ENCODE data around the gene ATG13. TPM values are rescaled to one million over a fixed set of nuclear protein-coding genes. Genes with fewer than 3 reads are reported as not detected.
A peak's percentile ranks its signal among the peaks of the same experiment; 100 is the strongest.

Gene ATG13
- total RNA-seq, 6 donors from 2014 or later: 54.9 to 122 (median 64.9) TPM

GRCh38 chr11:46594785-46595184 lies 22.6 kb upstream of the ATG13 start:
- DNase-seq (no peak), ATAC-seq (ENCODE audit: low FRiP score in 2 of 2) (no peak)
- Histone ChIP-seq H3K4me1 (peaks cover 24 to 41% (median 31%) of the 10 kb centered on the region in 4 donors), H3K27ac (peak overlapping the region in 2 of 4 donors; percentile 87 to 91), H3K36me3 (no peaks in the 10 kb centered on the region), H3K9me3 (no peaks in the 10 kb centered on the region), H3K27me3 (no peaks in the 10 kb centered on the region), H3K4me3 (no peak overlapping the region)
- whole genome bisulfite sequencing, 2 donors: 90 to 94% methylated on average over 10 of the region's 10 CpGs
- TF ChIP-seq POLR2AphosphoS5 (IDR thresholded peaks at IDR 0.05) (no peak), POLR2A (IDR thresholded peaks at IDR 0.05) (no peak), CTCF (IDR thresholded peaks at IDR 0.05) (no peak), EP300 (IDR thresholded peaks at IDR 0.05) (no peak)

GRCh38 chr11:46597155-46597554 lies 20.2 kb upstream of the ATG13 start:
- Histone ChIP-seq H3K27ac (no peak overlapping the region), H3K4me3 (no peak overlapping the region), H3K4me1 (peaks cover 12 to 18% (median 13%) of the 10 kb centered on the region in 4 donors), H3K27me3 (no peaks in the 10 kb centered on the region), H3K36me3 (no peaks in the 10 kb centered on the region), H3K9me3 (no peaks in the 10 kb centered on the region)
- no peak for DNase-seq
- ATAC-seq (ENCODE audit: low FRiP score in 2 of 2): no peak
- WGBS, 2 donors: 100% methylated on average over 1 of the region's 1 CpG
- TF ChIP-seq POLR2AphosphoS5 (IDR thresholded peaks at IDR 0.05) (no peak), EP300 (IDR thresholded peaks at IDR 0.05) (no peak), CTCF (IDR thresholded peaks at IDR 0.05) (no peak), POLR2A (IDR thresholded peaks at IDR 0.05) (no peak)

- Histone ChIP-seq H3K4me3 (no peak overlapping the region), H3K27me3 (no peaks in the 10 kb centered on the region), H3K4me1 (peaks cover 6 to 12% (median 7%) of the 10 kb centered on the region in 4 donors), H3K9me3 (no peaks in the 10 kb centered on the region), H3K36me3 (no peaks in the 10 kb centered on the region), H3K27ac (no peak overlapping the region)
- ATAC-seq (ENCODE audit: low FRiP score in 2 of 2): no peak
- TF ChIP-seq POLR2A (IDR thresholded peaks at IDR 0.05): no peak
- TF ChIP-seq EP300 (IDR thresholded peaks at IDR 0.05): no peak
- TF ChIP-seq POLR2AphosphoS5 (IDR thresholded peaks at IDR 0.05): no peak
- TF ChIP-seq CTCF (IDR thresholded peaks at IDR 0.05): no peak
- no peak for DNase-seq
- 85 to 89% methylated on average over 6 of the region's 6 CpGs for WGBS, 2 donors
These were observed 19.6 kb upstream of the ATG13 start for GRCh38 chr11:46597609-46598219.

GRCh38 chr11:46599340-46600193 lies 17.8 kb upstream of the ATG13 start:
- ATAC-seq (ENCODE audit: low FRiP score in 2 of 2) (peak in 1 of 2 donors; percentile 73), DNase-seq (no peak)
- no peaks in the 10 kb centered on the region for H3K27me3 ChIP-seq
- no peaks in the 10 kb centered on the region for H3K9me3 ChIP-seq
- H3K36me3 ChIP-seq: peaks cover 0 to 7% (median 3%) of the 10 kb centered on the region in 4 donors
- H3K27ac ChIP-seq: no peak overlapping the region
- TF ChIP-seq POLR2A (IDR thresholded peaks at IDR 0.05): no peak
- TF ChIP-seq EP300 (IDR thresholded peaks at IDR 0.05): no peak
- TF ChIP-seq CTCF (IDR thresholded peaks at IDR 0.05): no peak
- TF ChIP-seq POLR2AphosphoS5 (IDR thresholded peaks at IDR 0.05): no peak
- 87 to 93% methylated on average over 8 of the region's 8 CpGs for WGBS, 2 donors
- H3K4me1 ChIP-seq: peaks cover 0 to under 1% (median under 1%) of the 10 kb centered on the region in 4 donors
- no peak overlapping the region for H3K4me3 ChIP-seq
